T-helper 1 cell treated with Interleukin-12 subunit alpha and Interleukin-12 subunit beta and Interleukin-4 antibody, amounts not matched to agents 30 μg/mL and 1 μg/mL, for 36 hours (primary cell): ENCODE measurements around the gene MAMDC2.
"Not testable (repeated sequence)": the region's sequence is repeated elsewhere in the genome, so short reads cannot be mapped to it uniquely, and the experiment has no call there.

ENCODE experiments used
- H3K27ac Mint-ChIP-seq: one replicate; pipeline ENCODE4 v1.8.0; 2021; ENCODE audit warnings: mild to moderate bottlenecking, mixed read lengths
- H3K27me3 Mint-ChIP-seq: one replicate; pipeline ENCODE4 v1.8.0; 2021; ENCODE audit warnings: low read depth, mixed read lengths
- H3K36me3 Mint-ChIP-seq: one replicate; pipeline ENCODE4 v1.8.0; 2021; ENCODE audit warnings: low read depth, mixed read lengths
- H3K4me1 Mint-ChIP-seq: one replicate; pipeline ENCODE4 v1.8.0; 2021; ENCODE audit warnings: low read depth, mixed read lengths
- H3K4me3 Mint-ChIP-seq: one replicate; pipeline ENCODE4 v1.8.0; 2021; ENCODE audit warnings: mild to moderate bottlenecking, moderate library complexity, mixed read lengths
- H3K9me3 Mint-ChIP-seq: one replicate; pipeline ENCODE4 v1.8.0; 2021; ENCODE audit warnings: mixed read lengths

The MAMDC2 gene

GRCh38 chr9:70229579-70229978, 185.9 kb downstream of the MAMDC2 start:
- Mint-ChIP-seq H3K27me3 (peaks cover 3% of the 10 kb centered on the region), H3K27ac (no peak overlapping the region), H3K9me3 (no peaks in the 10 kb centered on the region), H3K36me3 (no peaks in the 10 kb centered on the region), H3K4me1 (no peaks in the 10 kb centered on the region), H3K4me3 (no peak overlapping the region)

GRCh38 chr9:70232476-70232875, 188.8 kb downstream of the MAMDC2 start:
- H3K9me3 Mint-ChIP-seq, result no peaks in the 10 kb centered on the region
- H3K27ac Mint-ChIP-seq, result no peak overlapping the region
- H3K36me3 Mint-ChIP-seq, result no peaks in the 10 kb centered on the region
- H3K27me3 Mint-ChIP-seq, result peaks cover 8% of the 10 kb centered on the region
- H3K4me1 Mint-ChIP-seq, result peaks cover 2% of the 10 kb centered on the region
- H3K4me3 Mint-ChIP-seq, result no peak overlapping the region

- H3K4me3 Mint-ChIP-seq, H3K36me3 Mint-ChIP-seq, H3K4me1 Mint-ChIP-seq, H3K9me3 Mint-ChIP-seq, H3K27me3 Mint-ChIP-seq, H3K27ac Mint-ChIP-seq: not testable (repeated sequence)
These were observed 190.6 kb downstream of the MAMDC2 start for GRCh38 chr9:70234208-70234607.

GRCh38 chr9:70245952-70246351, 202.3 kb downstream of the MAMDC2 start:
- H3K27me3 Mint-ChIP-seq, result peaks cover 30% of the 10 kb centered on the region
- not testable (repeated sequence) for H3K9me3 Mint-ChIP-seq, H3K4me1 Mint-ChIP-seq, H3K4me3 Mint-ChIP-seq, H3K27ac Mint-ChIP-seq, H3K36me3 Mint-ChIP-seq

GRCh38 chr9:70250221-70250620, 206.6 kb downstream of the MAMDC2 start:
- Mint-ChIP-seq H3K4me1 (peaks cover 2% of the 10 kb centered on the region), H3K27ac (no peak overlapping the region), H3K4me3 (no peak overlapping the region), H3K27me3 (peaks cover 20% of the 10 kb centered on the region), H3K9me3 (no peaks in the 10 kb centered on the region), H3K36me3 (no peaks in the 10 kb centered on the region)

- peaks cover 19% of the 10 kb centered on the region for H3K27me3 Mint-ChIP-seq
- peaks cover 9% of the 10 kb centered on the region for H3K36me3 Mint-ChIP-seq
- no peak overlapping the region for H3K27ac Mint-ChIP-seq
- H3K4me1 Mint-ChIP-seq, result peaks cover 17% of the 10 kb centered on the region
- no peak overlapping the region for H3K4me3 Mint-ChIP-seq
- H3K9me3 Mint-ChIP-seq, result no peaks in the 10 kb centered on the region
These were observed 211.8 kb downstream of the MAMDC2 start for GRCh38 chr9:70255486-70255885.

- Mint-ChIP-seq H3K9me3 (no peaks in the 10 kb centered on the region), H3K4me1 (peaks cover 23% of the 10 kb centered on the region), H3K36me3 (peaks cover 15% of the 10 kb centered on the region), H3K27ac (no peak overlapping the region), H3K4me3 (no peak overlapping the region), H3K27me3 (peaks cover 17% of the 10 kb centered on the region)
These were observed 212.5 kb downstream of the MAMDC2 start for GRCh38 chr9:70256123-70256551.

- peak overlapping the region; percentile 90 for H3K27ac Mint-ChIP-seq
- H3K4me3 Mint-ChIP-seq, result peak overlapping the region; percentile 36
- H3K27me3 Mint-ChIP-seq, result peaks cover 17% of the 10 kb centered on the region
- H3K9me3 Mint-ChIP-seq, result no peaks in the 10 kb centered on the region
- H3K4me1 Mint-ChIP-seq, result peaks cover 36% of the 10 kb centered on the region
- H3K36me3 Mint-ChIP-seq, result peaks cover 29% of the 10 kb centered on the region
These were observed 213.9 kb downstream of the MAMDC2 start for GRCh38 chr9:70257502-70257901.

- Mint-ChIP-seq H3K27ac (peak overlapping the region; percentile 90), H3K4me3 (peak overlapping the region; percentile 94), H3K4me1 (peaks cover 41% of the 10 kb centered on the region), H3K9me3 (no peaks in the 10 kb centered on the region), H3K27me3 (peaks cover 17% of the 10 kb centered on the region), H3K36me3 (peaks cover 30% of the 10 kb centered on the region)
These were observed 214.5 kb downstream of the MAMDC2 start for GRCh38 chr9:70257991-70258691.

- peak within 1 kb of the TSS; percentile 90 for H3K27ac Mint-ChIP-seq
- H3K4me3 Mint-ChIP-seq, result peak within 1 kb of the TSS; percentile 94
- no peaks in the 10 kb centered on the region for H3K9me3 Mint-ChIP-seq
- peaks cover 41% of the 10 kb centered on the region for H3K4me1 Mint-ChIP-seq
- peaks cover 14% of the 10 kb centered on the region for H3K27me3 Mint-ChIP-seq
- H3K36me3 Mint-ChIP-seq, result peaks cover 30% of the 10 kb centered on the region
These were observed 215.3 kb downstream of the MAMDC2 start, which contains the start of gene SMC5 for GRCh38 chr9:70258692-70259511. TSS of gene SMC5 (plus strand) at chr9:70258978. CDS start at chr9:70259079, 101 bp downstream.

GRCh38 chr9:70259512-70259802, 215.8 kb downstream of the MAMDC2 start:
- Mint-ChIP-seq H3K4me1 (peaks cover 41% of the 10 kb centered on the region), H3K27ac (peak overlapping the region; percentile 90), H3K36me3 (peaks cover 34% of the 10 kb centered on the region), H3K27me3 (peaks cover 8% of the 10 kb centered on the region), H3K4me3 (peak overlapping the region; percentile 94), H3K9me3 (no peaks in the 10 kb centered on the region)

GRCh38 chr9:70260007-70260443, 216.4 kb downstream of the MAMDC2 start:
- H3K4me3 Mint-ChIP-seq, result peak overlapping the region; percentile 94
- peak overlapping the region; percentile 90 for H3K27ac Mint-ChIP-seq
- peaks cover 39% of the 10 kb centered on the region for H3K36me3 Mint-ChIP-seq
- H3K9me3 Mint-ChIP-seq, result no peaks in the 10 kb centered on the region
- peaks cover 8% of the 10 kb centered on the region for H3K27me3 Mint-ChIP-seq
- H3K4me1 Mint-ChIP-seq, result peaks cover 44% of the 10 kb centered on the region

GRCh38 chr9:70260606-70261005, 217.0 kb downstream of the MAMDC2 start:
- Mint-ChIP-seq H3K27ac (no peak overlapping the region), H3K4me1 (peaks cover 44% of the 10 kb centered on the region)

GRCh38 chr9:70261131-70261870, 217.7 kb downstream of the MAMDC2 start:
- Mint-ChIP-seq H3K4me1 (peaks cover 44% of the 10 kb centered on the region), H3K27me3 (no peaks in the 10 kb centered on the region), H3K36me3 (peaks cover 45% of the 10 kb centered on the region), H3K27ac (no peak overlapping the region), H3K4me3 (peak overlapping the region; percentile 94), H3K9me3 (no peaks in the 10 kb centered on the region)

More at GRCh38 chr9:70260606-70261005, 217.0 kb downstream of the MAMDC2 start:
- Mint-ChIP-seq H3K9me3 (no peaks in the 10 kb centered on the region), H3K4me3 (peak overlapping the region; percentile 94), H3K27me3 (peaks cover 4% of the 10 kb centered on the region), H3K36me3 (peaks cover 42% of the 10 kb centered on the region)
